Renal cortex interstitium (tissue), 11 donors: ENCODE results near the gene HHATL. TPM values are rescaled to one million over a fixed set of nuclear protein-coding genes. Genes with fewer than 3 reads are reported as not detected.

Experiments
- DNase-seq, 11 donors: peaks; one replicate each; pipeline ENCODE4 v3.0.0-alpha.2; 2013; ENCODE audit warnings: low read depth in 9 of 11, low spot score in 4 of 11; ENCODE audit errors: extremely low read depth in 1 of 11
- polyA plus RNA-seq, 3 donors: library from polyadenylated mRNA; unstranded; fragments of 120-200 nt; gene quantifications; one replicate each; pipeline ENCODE4 v1.2.1, GENCODE V29; 2013; ENCODE audit not compliant: insufficient read length in 3 of 3

HHATL gene
- polyA plus RNA-seq, 3 donors = 0.54 to 0.66 (median 0.61) TPM

DNA sequence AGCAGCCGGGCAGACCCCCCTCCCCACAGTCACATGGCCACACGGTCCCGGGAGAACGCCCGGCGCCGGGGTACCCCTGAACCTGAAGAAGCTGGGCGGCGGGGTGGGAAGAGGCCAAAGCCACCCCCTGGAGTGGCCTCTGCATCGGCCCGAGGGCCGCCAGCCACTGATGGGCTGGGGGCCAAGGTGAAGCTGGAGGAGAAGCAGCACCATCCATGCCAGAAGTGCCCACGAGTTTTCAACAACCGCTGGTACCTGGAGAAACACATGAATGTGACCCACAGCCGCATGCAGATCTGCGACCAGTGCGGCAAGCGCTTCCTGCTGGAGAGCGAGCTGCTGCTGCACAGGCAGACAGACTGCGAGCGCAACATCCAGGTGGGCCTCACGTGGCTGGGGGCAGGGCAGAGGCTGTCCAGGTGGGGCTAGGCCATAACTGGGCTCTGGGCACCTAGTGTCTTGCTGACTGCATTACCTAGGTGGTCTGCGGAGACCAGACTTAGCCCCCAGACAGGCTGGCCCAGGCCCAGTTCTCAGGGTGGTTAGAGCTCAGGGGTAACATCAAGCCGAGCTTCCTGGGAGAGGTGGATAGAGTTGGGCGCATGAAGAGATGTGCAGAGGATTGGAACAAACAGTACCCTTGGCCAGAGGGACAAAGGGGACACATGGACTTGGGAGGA is 43.0 kb downstream of the HHATL start:
- DNase-seq = no peak

DNA sequence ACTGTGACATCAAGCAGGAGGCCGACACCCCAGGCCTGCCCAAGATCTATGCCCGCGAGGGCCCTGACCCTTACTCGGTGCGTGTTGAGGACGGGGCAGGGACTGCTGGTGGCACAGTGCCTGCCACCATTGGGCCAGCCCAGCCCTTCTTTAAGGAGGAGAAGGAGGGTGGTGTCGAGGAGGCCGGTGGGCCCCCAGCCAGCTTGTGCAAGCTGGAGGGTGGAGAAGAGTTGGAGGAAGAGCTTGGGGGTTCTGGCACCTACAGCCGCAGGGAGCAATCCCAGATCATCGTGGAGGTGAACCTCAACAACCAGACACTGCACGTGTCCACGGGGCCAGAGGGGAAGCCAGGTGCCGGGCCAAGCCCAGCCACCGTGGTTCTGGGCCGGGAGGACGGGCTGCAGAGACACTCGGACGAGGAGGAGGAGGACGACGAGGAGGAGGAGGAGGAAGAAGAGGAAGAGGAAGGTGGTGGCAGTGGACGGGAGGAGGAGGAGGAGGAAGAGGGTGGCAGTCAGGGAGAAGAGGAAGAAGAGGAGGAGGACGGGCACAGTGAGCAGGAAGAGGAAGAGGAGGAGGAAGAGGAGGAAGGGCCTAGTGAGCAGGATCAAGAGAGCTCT is 43.7 kb downstream of the HHATL start:
- DNase-seq = no peak

DNA sequence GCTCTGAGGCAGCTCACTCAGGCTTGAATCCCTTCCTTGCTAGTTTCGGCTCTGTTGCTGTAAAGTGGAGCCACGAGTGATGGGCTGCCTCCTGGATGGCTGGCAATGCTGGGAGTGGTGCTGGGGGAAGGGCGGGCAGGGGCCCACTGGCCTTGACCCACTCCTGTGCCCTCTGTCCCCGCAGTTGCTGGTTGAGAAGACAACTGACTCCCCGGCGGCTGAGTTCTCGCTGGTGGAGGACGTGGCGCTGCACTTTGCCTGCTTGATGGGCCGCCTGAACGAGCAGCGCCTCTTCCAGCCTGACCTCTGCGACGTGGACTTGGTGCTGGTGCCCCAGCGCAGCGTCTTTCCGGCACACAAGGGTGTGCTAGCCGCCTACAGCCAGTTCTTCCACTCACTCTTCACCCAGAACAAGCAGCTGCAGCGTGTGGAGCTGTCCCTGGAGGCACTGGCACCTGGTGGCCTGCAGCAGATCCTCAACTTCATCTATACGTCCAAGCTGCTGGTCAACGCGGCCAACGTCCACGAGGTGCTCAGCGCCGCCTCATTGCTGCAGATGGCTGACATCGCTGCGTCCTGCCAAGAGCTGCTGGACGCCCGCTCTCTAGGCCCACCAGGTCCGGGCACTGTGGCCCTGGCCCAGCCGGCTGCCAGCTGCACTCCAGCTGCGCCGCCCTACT is 44.4 kb downstream of the HHATL start:
- DNase-seq = no peak

DNA sequence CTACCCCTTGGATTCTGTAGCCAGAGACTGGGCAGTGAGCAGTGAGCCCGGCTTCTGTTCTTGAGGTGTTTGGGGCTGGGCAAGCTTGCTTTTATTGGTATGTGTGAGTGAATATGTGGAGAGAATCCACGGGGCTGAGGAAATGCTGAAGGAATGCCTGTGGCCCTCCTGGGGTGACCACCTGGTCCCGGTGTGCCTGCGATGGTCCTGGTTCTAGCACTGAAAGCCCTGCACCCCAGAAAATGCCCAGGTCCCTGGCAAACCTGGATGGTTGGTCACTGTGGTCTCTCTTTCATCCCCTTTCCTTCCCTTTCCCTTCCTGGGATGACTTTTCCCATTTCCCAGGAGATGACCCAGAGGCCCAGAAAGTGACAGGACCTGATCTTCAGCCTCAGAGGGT is 44.9 kb downstream of the HHATL start:
- DNase-seq = no peak

DNA sequence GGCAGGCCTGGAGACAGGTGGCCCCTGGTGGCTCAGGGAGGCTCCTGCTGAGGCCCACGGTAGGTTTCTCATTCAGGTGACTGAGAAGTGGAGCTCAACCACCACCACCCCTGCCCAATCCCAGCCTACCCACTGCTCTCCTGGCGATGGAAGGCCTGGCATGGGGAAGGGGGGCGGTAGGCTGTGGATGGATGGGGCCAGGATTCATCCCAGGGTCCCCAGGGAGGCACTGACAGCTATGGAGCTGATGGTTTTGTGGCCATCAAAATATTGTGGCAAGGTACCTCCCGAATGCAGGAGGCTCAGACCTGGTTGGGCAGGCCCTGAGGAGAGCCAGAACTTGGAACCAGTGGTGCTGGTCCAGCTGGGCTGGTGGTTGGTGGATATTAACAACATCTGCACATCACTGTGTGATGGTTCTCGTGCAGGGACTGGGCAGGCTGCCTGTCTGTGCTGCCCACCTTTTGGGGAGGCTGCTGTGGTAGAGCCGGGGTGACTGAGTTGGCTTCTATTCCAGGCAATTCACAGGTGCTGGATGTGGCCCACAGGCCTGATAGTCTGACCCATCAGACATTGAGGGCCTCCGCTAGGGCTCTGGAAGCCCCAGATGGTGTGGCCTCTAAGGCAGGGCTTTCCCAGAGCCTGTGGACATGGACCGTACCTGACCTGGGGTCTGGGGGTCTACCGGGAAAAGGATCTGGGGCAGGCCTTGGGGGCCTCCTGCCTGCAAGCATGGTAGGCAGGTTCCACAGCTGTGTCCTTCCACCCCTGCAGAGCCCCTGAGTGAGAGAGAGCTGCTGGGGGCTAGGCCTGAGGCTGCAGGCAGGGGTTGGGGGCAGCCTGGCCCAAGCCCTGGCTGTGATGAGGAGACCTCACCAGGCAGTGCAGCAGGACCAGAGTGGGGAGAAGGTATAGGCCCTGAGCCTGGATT is 45.7 kb downstream of the HHATL start:
- no peak for DNase-seq

DNA sequence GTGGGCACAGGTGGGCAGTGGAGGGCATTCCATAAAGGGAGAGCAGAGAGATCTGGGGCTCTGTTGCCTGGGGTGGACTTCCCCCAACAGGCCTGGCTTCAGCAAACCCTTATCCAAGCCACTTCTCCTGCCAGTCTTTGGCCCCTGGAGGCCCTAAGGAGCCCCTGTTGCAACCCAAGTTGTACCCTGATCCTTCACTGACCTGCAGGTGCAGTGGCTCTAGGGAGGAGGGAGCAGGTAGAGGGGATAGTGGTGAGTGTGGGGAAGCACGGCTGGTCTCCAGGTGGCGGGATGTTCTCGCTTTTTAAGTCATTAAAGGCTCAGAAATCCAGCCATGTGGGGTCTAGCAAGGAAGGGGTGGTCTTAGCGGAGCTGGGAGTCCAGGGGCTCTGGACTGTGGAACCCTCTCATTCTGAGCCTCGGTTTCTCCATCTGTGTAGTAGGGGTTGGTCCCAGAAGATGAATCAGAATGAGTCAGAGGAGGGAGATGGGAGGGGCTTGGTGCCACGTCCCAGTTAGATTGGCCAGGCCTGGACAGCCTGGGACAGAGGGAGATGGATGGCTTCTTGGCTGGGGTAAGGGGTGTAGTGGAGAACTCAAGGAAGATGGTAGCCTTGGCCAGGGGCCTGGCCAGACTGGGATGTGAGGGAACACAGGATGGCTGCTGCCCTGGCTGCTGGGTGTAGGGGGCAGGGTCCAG is 46.5 kb downstream of the HHATL start:
- no peak for DNase-seq

DNA sequence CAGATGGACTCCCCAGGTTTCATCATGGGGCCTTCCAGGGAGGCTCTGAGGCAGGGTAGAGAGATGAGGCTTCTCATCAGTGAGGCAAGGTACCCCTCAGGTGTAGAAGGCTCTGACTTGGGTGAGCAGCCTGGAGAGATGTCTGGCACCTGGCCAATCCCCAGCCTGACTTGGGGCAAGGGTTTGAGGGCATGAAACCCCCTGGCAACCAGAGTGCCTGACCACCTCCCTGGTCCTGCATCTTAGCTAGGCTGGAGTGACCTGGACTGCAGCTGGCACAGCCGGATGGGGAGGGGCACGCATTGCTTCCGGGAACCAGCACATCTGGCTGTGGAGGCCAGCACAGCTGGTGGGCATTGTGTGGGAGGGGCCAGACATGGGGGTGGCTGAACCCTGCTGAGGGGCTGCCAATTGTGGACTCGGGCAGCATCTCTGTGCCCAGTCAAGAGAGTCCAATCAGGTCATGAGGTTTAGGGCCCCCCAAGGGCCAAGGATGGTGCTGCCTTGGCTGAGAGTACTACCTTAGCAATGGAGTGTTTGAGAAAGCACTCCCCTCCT is 47.2 kb downstream of the HHATL start:
- DNase-seq = no peak

DNA sequence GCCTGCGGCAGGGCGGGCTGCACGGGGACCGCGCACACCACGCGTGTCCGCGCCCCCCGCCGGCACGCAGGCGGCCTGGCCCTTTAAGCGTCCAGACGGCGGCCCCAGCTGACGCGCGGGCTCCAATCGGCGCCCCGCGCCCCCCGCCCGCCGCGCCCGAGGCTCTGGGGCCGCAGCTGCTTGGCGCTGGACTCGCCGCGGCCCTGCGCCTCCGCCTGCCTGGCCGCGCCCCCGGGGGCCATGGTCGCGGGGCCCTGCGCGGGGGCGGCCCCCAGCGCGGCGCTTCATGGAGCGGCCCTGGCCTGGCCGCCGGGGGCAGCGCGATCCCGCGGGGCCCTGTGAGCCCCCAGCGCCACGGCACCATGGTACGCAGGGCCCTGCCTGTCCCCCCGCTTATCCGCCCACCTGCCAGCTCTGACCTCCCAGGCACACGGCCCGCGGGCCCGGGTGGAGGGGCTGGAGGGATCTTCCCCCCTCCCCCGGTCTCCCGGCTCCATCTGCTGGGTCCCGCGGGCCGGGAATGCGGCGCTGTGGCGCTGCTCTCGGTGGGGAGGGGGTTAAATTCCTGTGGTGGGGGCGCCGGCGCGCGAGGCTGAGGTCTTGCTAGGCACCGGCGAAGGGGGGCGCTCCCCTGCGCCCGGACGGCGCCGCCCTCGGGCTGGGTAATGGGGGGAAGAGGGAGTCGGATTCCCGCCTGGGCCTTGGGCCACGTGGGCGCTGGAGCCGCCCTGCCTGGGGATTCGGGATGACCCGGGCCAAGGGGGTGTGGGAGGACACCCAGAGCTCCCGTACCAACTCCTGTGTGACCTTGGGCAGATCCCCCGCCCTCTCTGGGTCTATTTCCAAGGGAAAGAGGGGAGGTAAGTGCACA is 48.0 kb downstream of the HHATL start:
- peak in 9 of 11 donors; percentile 31 to 65 (median 60) for DNase-seq

DNA sequence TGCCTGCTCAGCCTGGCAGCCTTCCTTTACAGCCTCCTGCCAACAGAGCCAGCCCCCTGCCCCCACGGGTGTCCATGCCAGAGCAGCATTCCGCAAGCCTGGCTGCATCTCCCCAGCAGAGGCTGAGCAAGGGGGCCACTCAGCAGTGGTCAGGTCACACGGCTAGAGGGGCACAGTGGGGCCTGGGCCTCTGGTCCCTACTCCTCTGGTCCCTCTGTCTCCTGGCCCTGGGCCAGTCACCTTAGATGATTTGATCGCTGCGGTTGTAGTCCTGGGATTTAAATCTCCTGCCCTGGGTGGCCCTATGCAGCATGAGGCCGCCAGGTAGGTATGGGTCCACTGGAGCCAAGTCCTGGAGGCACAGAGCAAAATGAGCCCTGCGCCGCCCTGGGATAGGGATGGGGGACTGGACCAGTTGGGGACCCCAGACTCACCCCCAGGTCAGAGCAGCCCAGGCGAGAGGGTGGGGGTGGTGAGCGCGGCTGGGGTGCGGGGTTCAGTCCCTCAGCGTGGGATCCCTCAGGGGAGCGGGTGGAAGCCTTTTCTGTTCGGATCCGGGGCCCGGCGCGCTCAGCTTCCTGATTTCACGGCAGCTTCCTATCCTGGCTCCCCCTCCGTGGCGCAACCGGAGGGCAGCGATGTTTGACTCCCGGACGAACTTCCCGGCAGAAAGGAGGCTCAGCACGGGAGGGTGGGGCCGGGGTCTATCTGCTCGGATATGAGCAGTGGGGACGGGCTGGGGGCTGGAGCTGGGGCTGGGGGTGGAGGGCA is 48.9 kb downstream of the HHATL start, which contains the start of gene ZBTB47:
ZBTB47 (plus strand) TSS at position 138 of the 771 bp plus-strand sequence. CDS start 4,659 bp downstream, outside the sequence.
- no peak for DNase-seq

DNA sequence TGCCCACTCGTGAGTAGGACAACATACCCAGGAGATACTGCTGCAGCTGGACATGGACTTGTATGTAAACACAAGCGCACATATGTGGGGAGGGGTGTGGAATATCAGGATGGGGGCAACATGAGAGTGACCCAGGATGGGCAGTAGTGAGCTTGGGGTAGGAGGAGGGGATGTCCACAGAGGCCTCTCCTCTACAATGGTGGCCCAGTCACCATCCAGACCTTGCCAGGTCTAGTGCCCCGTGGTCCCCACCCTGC is 49.4 kb downstream of the HHATL start:
- no peak for DNase-seq

DNA sequence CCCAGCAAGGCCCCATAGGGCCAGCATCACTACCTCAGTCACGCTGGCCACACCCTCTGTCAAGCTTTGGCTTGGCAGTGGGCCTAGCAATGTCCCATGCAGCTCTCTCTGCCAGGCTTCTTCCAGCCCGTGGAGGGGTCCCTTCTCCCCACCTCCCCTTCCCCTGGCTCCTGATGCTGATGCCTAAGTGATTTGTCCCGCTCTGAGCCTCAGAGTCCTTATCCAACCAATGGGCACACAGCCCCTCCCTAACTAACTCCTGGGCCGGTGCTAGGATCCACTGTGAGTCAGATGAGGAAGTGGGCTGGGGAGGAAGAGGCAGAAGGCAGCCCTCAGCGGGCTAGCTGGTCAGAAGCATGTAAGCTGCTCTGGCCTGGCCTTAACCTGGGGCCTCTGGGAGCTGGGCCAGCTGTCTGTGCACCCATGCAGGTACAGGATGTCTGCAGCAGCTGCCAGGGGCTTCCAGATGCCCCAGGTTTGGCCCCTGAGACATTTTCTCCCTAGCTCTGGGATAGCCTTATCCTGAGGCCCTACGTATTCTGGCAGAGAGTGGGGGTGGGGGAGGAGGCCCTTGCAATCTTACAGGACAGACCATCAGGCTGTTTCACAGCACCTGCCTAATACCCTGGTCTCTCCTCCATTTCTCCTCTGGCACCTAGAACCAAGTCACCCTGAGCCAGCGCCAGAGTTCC is 49.8 kb downstream of the HHATL start:
- no peak for DNase-seq

DNA sequence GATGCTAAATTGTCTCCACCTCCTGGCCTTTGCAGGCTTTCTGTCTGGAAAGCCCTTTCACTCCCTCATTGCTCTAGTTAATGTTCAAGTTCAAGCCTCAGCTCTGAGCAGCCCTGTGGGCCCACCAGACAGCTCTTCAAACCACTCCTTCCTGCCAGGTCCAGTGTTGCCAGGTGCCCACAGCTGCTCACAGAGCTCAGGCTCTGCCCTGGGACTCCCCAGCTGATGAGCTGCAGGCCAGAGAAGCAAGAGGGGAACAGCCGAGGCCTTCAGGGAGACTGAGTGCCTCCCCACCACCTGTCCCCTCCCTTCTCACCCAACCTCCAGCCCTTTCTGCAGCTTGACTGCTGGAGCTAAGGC is 50.4 kb downstream of the HHATL start:
- DNase-seq = no peak

DNA sequence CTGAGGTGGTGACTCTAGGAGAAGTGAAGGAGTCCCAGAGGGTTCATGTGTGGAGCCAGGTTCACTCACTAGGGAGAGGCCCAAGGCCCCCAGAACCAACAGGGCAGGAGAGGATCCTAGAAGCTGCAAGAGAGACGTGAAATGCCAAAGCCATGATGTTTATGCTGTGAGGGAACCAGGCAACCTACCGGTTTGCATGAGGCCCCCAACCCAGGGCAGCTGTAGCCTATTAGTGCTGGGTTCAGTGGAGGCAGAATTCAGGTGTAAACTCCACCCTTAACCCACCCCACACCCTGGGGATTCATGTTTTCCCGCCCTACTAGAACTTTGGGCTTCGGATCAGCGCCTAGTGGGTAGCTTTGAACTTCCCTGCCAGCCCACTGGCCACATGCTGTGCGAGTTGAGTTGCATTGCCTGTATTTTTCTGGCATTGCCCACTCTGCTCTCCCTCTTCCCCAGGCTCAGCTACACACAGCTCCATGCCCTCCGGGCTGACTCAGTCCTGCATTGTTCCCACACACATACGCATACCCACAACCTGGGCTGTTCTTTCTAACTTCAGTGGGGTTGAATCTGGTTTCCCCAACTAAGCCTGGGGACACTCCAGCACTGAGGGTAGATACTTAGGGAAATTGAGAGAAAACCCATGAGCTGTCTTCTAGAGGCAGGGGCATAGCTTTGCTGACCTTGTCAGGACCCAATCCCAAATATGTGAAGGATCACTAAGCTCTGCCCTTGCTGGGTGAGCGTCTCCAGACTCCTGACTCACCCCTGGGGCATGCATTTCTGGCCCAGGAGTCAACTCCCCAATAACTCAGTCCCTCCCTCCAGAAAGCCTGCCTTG is 51.1 kb downstream of the HHATL start:
- no peak for DNase-seq

DNA sequence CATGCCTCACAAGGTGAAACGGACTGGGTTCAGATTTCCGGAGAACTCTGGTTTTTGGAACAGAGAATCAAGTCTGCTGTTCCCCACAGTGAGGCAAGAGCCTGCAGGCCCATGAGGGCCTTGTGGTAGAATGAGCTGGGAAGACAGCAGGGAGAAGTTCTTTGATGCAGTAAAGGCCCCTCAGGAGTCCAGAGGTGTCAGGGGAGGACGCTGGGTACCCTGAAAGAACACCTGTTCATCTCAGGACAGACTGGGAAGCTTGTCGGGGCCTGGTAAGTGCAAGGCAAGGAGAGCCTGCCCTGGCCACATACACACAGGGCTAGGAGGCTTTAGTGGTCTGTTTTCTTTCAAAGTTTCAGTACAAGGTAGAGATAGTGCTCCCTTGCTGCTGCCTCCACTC is 52.8 kb downstream of the HHATL start:
- no peak for DNase-seq

DNA sequence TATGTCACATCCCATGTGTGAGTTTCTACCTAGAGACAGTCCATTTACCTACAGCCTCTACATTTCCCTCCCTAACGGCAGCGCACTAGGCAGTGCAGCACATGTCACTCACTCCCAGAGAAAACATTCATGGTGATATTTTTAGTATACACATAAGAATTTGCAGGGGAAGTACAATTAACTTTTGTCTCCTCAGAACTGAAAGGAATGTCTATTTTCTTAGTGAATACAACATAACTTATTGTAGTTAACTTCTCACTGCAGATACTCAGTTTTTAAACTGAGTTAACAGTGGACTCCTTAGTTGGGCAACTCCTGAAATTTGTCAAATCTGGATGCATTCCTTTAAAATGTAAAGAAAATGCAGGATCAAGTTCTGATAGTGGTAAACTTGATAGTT is 53.6 kb downstream of the HHATL start:
- DNase-seq = no peak
